HCT116 (cell line): ENCODE data around the gene SCUBE2. TPM values are rescaled to one million over a fixed set of nuclear protein-coding genes. Genes with fewer than 3 reads are reported as not detected.

Source experiments
- ATAC-seq: fragments of 200-7000 bp; cut with Tn5 transposase; 2 replicates; pipeline ENCODE4 v1.9.1; 2020; ENCODE audit warnings: mild to moderate bottlenecking, moderate library complexity
- BruUV-seq: library from RNA; stranded (reverse); fragments of 400-500 nt; replicated peaks from 2 replicates; lab custom pipeline; 2021; lab: Mats Ljungman, UMichigan
- CTCF ChIA-PET: fragments of 300-600 bp; sonication (Branson Sonifier 250); formaldehyde crosslinking; loops from one replicate; lab custom pipeline; 2021; ENCODE audit warnings: antibody characterized with exemption; lab: Charles Lee
- POLR2A ChIA-PET: fragments of 300-600, 350-600 bp; sonication (Branson Sonifier 250); formaldehyde crosslinking; loops from one replicate; lab custom pipeline; 2021; ENCODE audit warnings: antibody characterized with exemption; lab: Charles Lee
- RAD21 ChIA-PET, 2 experiments: fragments of 300-600 bp; sonication (Branson Sonifier 250); formaldehyde crosslinking; loops; one replicate each; lab custom pipeline; 2023; ENCODE audit warnings: low total read pairs in 2 of 2; ENCODE audit not compliant: uncharacterized antibody in 2 of 2, unreplicated experiment in 2 of 2, low non-redundant PET in 1 of 2; lab: Charles Lee
- DNase-seq: peaks from one replicate; pipeline ENCODE4 v3.0.0-alpha.2; 2010; ENCODE audit warnings: low read depth, low spot score
- H2AFZ ChIP-seq: fragments of 200-600 bp; shearing (Covaris generic), sonication (generic); 2 replicates; pipeline ENCODE4 v1.6.1; 2017; ENCODE audit warnings: low read depth, mixed run types, mixed read lengths, antibody characterized with exemption, low read length; ENCODE audit not compliant: poor library complexity, severe bottlenecking
- H3K27ac ChIP-seq: 2 replicates; pipeline ENCODE4 v1.5.1; 2012; ENCODE audit warnings: low read depth, low read length
- H3K27me3 ChIP-seq: fragments of 200-600 bp; sonication (generic); 2 replicates; pipeline ENCODE4 v1.6.1; 2016; ENCODE audit warnings: mixed run types, low read length, mixed read lengths; ENCODE audit not compliant: insufficient read depth
- H3K36me3 ChIP-seq, 2 experiments: fragments of 200-500 bp in 1 of 2; fragments of 200-600 bp in 1 of 2; sonication (Bioruptor generic) in 1 of 2; sonication (generic) in 1 of 2; 2 replicates each; pipeline versions ENCODE4 v1.5.1 to v1.6.1; 2014 to 2016; ENCODE audit warnings: low read length in 2 of 2, inconsistent platforms in 1 of 2, mixed read lengths in 1 of 2, mixed run types in 1 of 2; ENCODE audit not compliant: insufficient read depth in 2 of 2, control insufficient read depth in 1 of 2
- H3K4me1 ChIP-seq, 2 experiments: fragments of 200-600 bp in 1 of 2; sonication (generic) in 1 of 2; 2 replicates each; pipeline versions ENCODE4 v1.5.1 to v1.6.1; 2012 to 2017; ENCODE audit warnings: low read length in 2 of 2, inconsistent platforms in 1 of 2, mild to moderate bottlenecking in 1 of 2, mixed read lengths in 1 of 2, mixed run types in 1 of 2, moderate library complexity in 1 of 2; ENCODE audit not compliant: insufficient read depth in 2 of 2, control insufficient read depth in 1 of 2
- H3K4me2 ChIP-seq: fragments of 200-600 bp; sonication (generic); 2 replicates; pipeline ENCODE4 v1.6.1; 2017; ENCODE audit warnings: mixed run types, low read length, mixed read lengths
- H3K4me3 ChIP-seq, 2 experiments: fragments of 200-600 bp in 1 of 2; sonication (generic) in 1 of 2; replicated peaks in 1 of 2; 2 replicates each; pipeline ENCODE4 v1.5.1; 2011 to 2016; ENCODE audit warnings: low read length in 2 of 2, control low read depth in 1 of 2, low read depth in 1 of 2, mild to moderate bottlenecking in 1 of 2, mixed read lengths in 1 of 2, mixed run types in 1 of 2
- H3K79me2 ChIP-seq: fragments of 200-600 bp; sonication (generic); 2 replicates; pipeline ENCODE4 v1.6.1; 2017; ENCODE audit warnings: mild to moderate bottlenecking, mixed run types, low read length, moderate library complexity, mixed read lengths; ENCODE audit not compliant: insufficient read depth
- H3K9ac ChIP-seq: fragments of 200-600 bp; sonication (generic); 2 replicates; pipeline ENCODE4 v1.6.1; 2016; ENCODE audit warnings: low read length, mixed read lengths
- H3K9me2 ChIP-seq: fragments of 200-600 bp; sonication (generic), shearing (Covaris generic); 2 replicates; pipeline ENCODE4 v1.6.1; 2017; ENCODE audit warnings: mixed run types, mild to moderate bottlenecking, moderate library complexity; ENCODE audit not compliant: insufficient read depth
- H3K9me3 ChIP-seq, 2 experiments: fragments of 200-500 bp in 1 of 2; fragments of 200-600 bp in 1 of 2; sonication (Bioruptor generic) in 1 of 2; sonication (generic) in 1 of 2; 2 replicates each; pipeline ENCODE4 v1.6.1; 2014 to 2017; ENCODE audit warnings: low read length in 2 of 2, mixed read lengths in 2 of 2, inconsistent platforms in 1 of 2, low read depth in 1 of 2, mild to moderate bottlenecking in 1 of 2, mixed run types in 1 of 2, moderate library complexity in 1 of 2; ENCODE audit not compliant: control insufficient read depth in 1 of 2, insufficient read depth in 1 of 2
- H4K20me1 ChIP-seq: fragments of 200-600 bp; sonication (generic), shearing (Covaris generic); 2 replicates; pipeline ENCODE4 v1.6.1; 2017; ENCODE audit warnings: mixed run types, mild to moderate bottlenecking, moderate library complexity; ENCODE audit not compliant: insufficient read depth
- CBX3 ChIP-seq: IDR thresholded peaks from 2 replicates; pipeline ENCODE4 v1.6.1; 2012; ENCODE audit warnings: low read depth
- EZH2 ChIP-seq: fragments of 200-600 bp; sonication (generic); IDR thresholded peaks from 2 replicates; pipeline ENCODE4 v1.6.1; 2017; ENCODE audit warnings: antibody characterized with exemption, mixed run types
- EZH2phosphoT487 ChIP-seq: fragments of 200-600 bp; IDR thresholded peaks from 2 replicates; pipeline ENCODE4 v1.6.1; 2018; ENCODE audit warnings: antibody characterized with exemption, borderline replicate concordance
- POLR2A ChIP-seq: IDR thresholded peaks from 2 replicates; pipeline ENCODE4 v1.7.0; 2011; ENCODE audit warnings: borderline replicate concordance; ENCODE audit not compliant: insufficient read depth, insufficient read length; ENCODE audit errors: extremely low read depth
- POLR2AphosphoS5 ChIP-seq: IDR thresholded peaks from 2 replicates; pipeline ENCODE4 v1.6.1; 2011; ENCODE audit warnings: mild to moderate bottlenecking, low read depth, low read length, moderate library complexity
- RAD21 ChIP-seq: IDR thresholded peaks from 2 replicates; pipeline ENCODE4 v1.6.1; 2012; ENCODE audit warnings: low read depth, mild to moderate bottlenecking
- SIN3A ChIP-seq: IDR thresholded peaks from 2 replicates; pipeline ENCODE4 v1.6.1; 2012; ENCODE audit warnings: low read depth
- SP1 ChIP-seq: IDR thresholded peaks from 2 replicates; pipeline ENCODE4 v1.6.1; 2012; ENCODE audit warnings: low read depth
- SRF ChIP-seq: IDR thresholded peaks from 2 replicates; pipeline ENCODE4 v1.6.1; 2012; ENCODE audit warnings: low read depth
- TCF7L2 ChIP-seq: IDR thresholded peaks from 2 replicates; pipeline ENCODE4 v1.7.0; 2011; ENCODE audit warnings: borderline replicate concordance, inconsistent platforms; ENCODE audit not compliant: insufficient read depth, insufficient read length; ENCODE audit errors: extremely low read depth
- ZNF274 ChIP-seq: fragments of 200-500 bp; sonication (Bioruptor generic); IDR thresholded peaks from 2 replicates; pipeline ENCODE4 v1.6.1; 2014; ENCODE audit warnings: mild to moderate bottlenecking, low read depth, low read length, inconsistent platforms
- intact Hi-C: fragments of 100-400 bp; cut with micrococcal nuclease; formaldehyde crosslinking; loops from 2 replicates; pipeline ENCODE4 v1.10.0; 2022
- total RNA-seq: library from RNA; stranded (reverse); gene quantifications from one replicate; pipeline ENCODE4 v1.2.1, GENCODE V29; 2021; ENCODE audit not compliant: unreplicated experiment
- TF ChIP-seq, protein P1 (sequence below): IDR thresholded peaks from 2 replicates; pipeline ENCODE4 v1.6.1; 2012
- TF ChIP-seq, protein P2 (sequence below): IDR thresholded peaks from 2 replicates; pipeline ENCODE4 v1.6.1; 2012
- TF ChIP-seq, protein P3 (sequence below): IDR thresholded peaks from 2 replicates; pipeline ENCODE4 v1.6.1; 2012; ENCODE audit warnings: low read depth

SCUBE2 gene
- total RNA-seq, 1 experiment from 2014 or later, result 1.3 TPM

DNA sequence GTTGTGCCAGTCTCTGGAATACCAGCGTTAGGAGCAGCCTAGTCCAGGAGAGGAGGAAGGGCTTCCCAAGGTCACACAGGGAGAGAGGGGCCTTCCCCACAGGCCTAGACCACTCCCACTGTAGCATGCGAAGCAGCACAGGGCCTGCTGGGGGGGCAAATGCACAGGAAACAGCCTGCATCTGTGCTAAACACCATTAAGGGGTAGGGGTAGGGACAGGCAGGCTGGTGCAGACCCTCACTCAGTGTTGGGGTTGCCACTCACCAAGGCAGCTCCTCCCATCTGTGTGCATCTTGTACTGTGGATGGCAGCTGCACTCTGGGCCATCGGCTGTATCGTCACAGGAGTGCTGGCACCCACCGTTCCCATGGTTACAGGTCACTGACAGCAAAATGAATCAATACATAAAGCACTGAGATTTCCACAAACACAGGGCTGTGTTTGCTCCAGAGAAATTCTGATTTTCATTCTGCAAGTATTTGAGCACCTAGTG lies 24.9 kb downstream of the SCUBE2 start (continued):
- no peak for TF ChIP-seq RAD21
- TF ChIP-seq, protein P1, sequence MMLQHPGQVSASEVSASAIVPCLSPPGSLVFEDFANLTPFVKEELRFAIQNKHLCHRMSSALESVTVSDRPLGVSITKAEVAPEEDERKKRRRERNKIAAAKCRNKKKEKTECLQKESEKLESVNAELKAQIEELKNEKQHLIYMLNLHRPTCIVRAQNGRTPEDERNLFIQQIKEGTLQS, result no peak

DNA sequence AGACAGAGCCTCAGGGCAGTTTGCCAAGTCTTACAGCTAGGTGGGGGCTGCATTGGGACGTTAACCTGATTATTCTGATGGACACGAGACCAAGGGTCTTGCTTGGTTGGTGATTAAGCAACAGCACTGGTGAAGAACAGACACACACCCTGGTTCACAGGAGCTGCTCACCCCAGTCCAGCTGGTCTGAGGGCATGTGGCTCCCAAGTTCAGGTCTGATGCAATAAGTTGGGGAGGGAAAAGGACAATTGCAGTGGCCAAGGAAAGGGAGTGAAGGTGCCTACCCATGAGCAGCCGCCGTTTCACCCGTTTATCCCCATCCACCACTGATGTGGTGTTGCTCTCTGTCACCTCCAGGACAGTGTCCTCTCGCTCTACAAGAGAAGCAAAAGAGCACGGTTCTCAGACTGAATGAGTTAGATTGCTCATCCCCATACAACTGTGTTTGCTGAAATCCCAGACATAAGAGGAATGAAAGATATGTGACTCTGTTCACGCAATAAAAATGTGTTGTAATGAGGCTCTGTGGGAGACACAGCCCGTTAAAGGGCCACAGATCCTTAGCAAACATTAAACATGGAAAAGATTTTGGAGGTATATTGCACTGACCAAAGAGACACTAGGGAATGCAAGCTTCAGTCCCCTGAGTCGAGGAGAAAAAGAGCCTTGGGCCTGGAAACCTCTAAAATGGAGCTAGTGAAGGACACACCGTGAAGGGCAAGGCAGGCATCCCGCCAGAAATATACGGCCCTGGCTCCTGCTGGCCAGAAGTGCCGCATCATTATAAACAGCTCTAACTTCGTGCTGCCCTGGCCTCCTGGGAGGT lies 25.6 kb downstream of the SCUBE2 start:
- no peak overlapping the region for H3K4me2 ChIP-seq
- ChIA-PET CTCF (no interaction called here), POLR2A (no interaction called here), RAD21 (no interaction called here)
- H3K4me1 ChIP-seq, result no peaks in the 10 kb centered on the region
- no peak overlapping the region for H3K9ac ChIP-seq
- TF ChIP-seq POLR2A (no peak), CBX3 (no peak)
- TF ChIP-seq, protein P2, sequence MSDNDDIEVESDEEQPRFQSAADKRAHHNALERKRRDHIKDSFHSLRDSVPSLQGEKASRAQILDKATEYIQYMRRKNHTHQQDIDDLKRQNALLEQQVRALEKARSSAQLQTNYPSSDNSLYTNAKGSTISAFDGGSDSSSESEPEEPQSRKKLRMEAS, result no peak
- no peaks in the 10 kb centered on the region for H4K20me1 ChIP-seq
- no TSS peak for BruUV-seq
- intact Hi-C loops, result no loop called here
- no peak for DNase-seq
- H3K4me3 ChIP-seq, result no peak overlapping the region
- no peak for ATAC-seq
- H3K9me3 ChIP-seq, result no peaks in the 10 kb centered on the region
- no peak overlapping the region for H2AFZ ChIP-seq
- no peaks in the 10 kb centered on the region for H3K27me3 ChIP-seq
- H3K27ac ChIP-seq, result no peak overlapping the region
- H3K36me3 ChIP-seq, result no peaks in the 10 kb centered on the region
- H3K79me2 ChIP-seq, result no peaks in the 10 kb centered on the region
- H3K9me2 ChIP-seq, result no peaks in the 10 kb centered on the region

DNA sequence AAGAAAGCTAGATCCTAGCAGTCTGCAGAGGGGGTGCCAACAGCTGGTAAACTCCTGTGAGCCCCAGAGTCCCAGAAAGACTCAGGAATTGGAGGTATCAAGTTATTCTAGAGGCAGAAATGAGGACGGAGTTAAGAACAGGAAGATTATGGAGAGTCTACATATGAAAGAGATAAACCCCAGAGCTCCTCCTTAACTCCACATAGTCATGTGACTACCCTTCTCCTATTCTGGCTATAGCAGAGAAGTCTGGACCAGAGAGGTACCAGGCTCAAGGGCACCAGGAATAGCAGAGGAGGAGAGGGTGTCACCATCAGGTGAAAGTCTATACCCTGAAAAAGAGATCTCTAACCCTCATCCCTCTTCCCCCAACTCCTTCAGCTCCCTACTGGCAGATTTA lies 29.6 kb downstream of the SCUBE2 start:
- intact Hi-C loops, result no loop called here
- RAD21 ChIA-PET, result no interaction called here
- Histone ChIP-seq H3K27me3 (no peaks in the 10 kb centered on the region), H3K4me1 (no peaks in the 10 kb centered on the region), H4K20me1 (no peaks in the 10 kb centered on the region), H3K79me2 (no peaks in the 10 kb centered on the region), H3K9me3 (no peaks in the 10 kb centered on the region), H3K27ac (no peak overlapping the region), H3K4me2 (no peak overlapping the region), H3K9ac (no peak overlapping the region), H3K36me3 (no peaks in the 10 kb centered on the region), H3K9me2 (no peaks in the 10 kb centered on the region), H2AFZ (no peak overlapping the region), H3K4me3 (no peak overlapping the region)
- DNase-seq (no peak), ATAC-seq (no peak)
- CTCF ChIA-PET, result interaction anchor here (0.8 to 0.9 kb wide), 2 partner anchors 25 to 46 kb away, joined by 3 read pairs; no protein-coding TSS in a partner anchor
- BruUV-seq, result no TSS peak
- POLR2A ChIA-PET, result no interaction called here
- TF ChIP-seq SIN3A, result no peak
- TF ChIP-seq SRF, result no peak
- TF ChIP-seq ZNF274, result no peak
- TF ChIP-seq SP1, result no peak
- no peak for TF ChIP-seq POLR2A
- no peak for TF ChIP-seq EZH2
- TF ChIP-seq POLR2AphosphoS5, result no peak
- no peak for TF ChIP-seq TCF7L2
- no peak for TF ChIP-seq EZH2phosphoT487
- TF ChIP-seq, protein P3, sequence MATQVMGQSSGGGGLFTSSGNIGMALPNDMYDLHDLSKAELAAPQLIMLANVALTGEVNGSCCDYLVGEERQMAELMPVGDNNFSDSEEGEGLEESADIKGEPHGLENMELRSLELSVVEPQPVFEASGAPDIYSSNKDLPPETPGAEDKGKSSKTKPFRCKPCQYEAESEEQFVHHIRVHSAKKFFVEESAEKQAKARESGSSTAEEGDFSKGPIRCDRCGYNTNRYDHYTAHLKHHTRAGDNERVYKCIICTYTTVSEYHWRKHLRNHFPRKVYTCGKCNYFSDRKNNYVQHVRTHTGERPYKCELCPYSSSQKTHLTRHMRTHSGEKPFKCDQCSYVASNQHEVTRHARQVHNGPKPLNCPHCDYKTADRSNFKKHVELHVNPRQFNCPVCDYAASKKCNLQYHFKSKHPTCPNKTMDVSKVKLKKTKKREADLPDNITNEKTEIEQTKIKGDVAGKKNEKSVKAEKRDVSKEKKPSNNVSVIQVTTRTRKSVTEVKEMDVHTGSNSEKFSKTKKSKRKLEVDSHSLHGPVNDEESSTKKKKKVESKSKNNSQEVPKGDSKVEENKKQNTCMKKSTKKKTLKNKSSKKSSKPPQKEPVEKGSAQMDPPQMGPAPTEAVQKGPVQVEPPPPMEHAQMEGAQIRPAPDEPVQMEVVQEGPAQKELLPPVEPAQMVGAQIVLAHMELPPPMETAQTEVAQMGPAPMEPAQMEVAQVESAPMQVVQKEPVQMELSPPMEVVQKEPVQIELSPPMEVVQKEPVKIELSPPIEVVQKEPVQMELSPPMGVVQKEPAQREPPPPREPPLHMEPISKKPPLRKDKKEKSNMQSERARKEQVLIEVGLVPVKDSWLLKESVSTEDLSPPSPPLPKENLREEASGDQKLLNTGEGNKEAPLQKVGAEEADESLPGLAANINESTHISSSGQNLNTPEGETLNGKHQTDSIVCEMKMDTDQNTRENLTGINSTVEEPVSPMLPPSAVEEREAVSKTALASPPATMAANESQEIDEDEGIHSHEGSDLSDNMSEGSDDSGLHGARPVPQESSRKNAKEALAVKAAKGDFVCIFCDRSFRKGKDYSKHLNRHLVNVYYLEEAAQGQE, result no peak
- no peak for TF ChIP-seq CBX3
